ENCODE data around the gene ENOX1. TPM values are rescaled to one million over a fixed set of nuclear protein-coding genes. Genes with fewer than 3 reads are reported as not detected.

Gene ENOX1
- total and polyA plus RNA-seq, 9 of the 15 experiments (the other 6 are each of a cell fraction or from before 2014, with no cell fraction given) = not detected

GRCh38 chr13:43629691-43630480 lies 156.9 kb downstream of the ENOX1 start:
- Histone ChIP-seq H2AFZ (ENCODE audit: low read depth, low read length) (no peak overlapping the region), H3K27ac (ENCODE audit: extremely low read depth, low read depth, low read length) (no peak overlapping the region), H3K4me1 (replicated peaks in 1 of 2; ENCODE audit: control insufficient read depth in 2 of 2, insufficient read depth in 2 of 2, low read length in 2 of 2) (no peaks in the 10 kb centered on the region), H3K9me1 (ENCODE audit: control insufficient read depth, insufficient read depth, low read length) (no peaks in the 10 kb centered on the region), H3K9me3 (replicated peaks; ENCODE audit: control insufficient read depth, insufficient read depth, low read depth, low read length) (no peaks in the 10 kb centered on the region), H4K20me1 (replicated peaks; ENCODE audit: control insufficient read depth, insufficient read depth, low read length) (no peaks in the 10 kb centered on the region), H3K36me3 (ENCODE audit: control insufficient read depth, insufficient read depth, low read length) (no peaks in the 10 kb centered on the region), H3K4me2 (ENCODE audit: insufficient read depth, low read length) (no peak overlapping the region), H3K4me3 (no peak overlapping the region), H3K9ac (ENCODE audit: insufficient read depth in 1 of 2, low read depth in 2 of 2, low read length in 2 of 2) (no peak overlapping the region), H3K27me3 (ENCODE audit: control insufficient read depth in 2 of 2, insufficient read depth in 2 of 2, low read length in 2 of 2) (no peaks in the 10 kb centered on the region), H3K79me2 (ENCODE audit: control insufficient read depth, insufficient read depth, low read length) (no peaks in the 10 kb centered on the region)
- BruUV-seq (replicated peaks) = no TSS peak
- WGBS (ENCODE audit: insufficient coverage, low coverage, missing lambda C conversion rate) = 3% methylated on average over 3 of the region's 3 CpGs
- intact Hi-C loops (cut with micrococcal nuclease) (no loop called here), in situ Hi-C loops (cut with MboI) (no loop called here)
- TF ChIP-seq NR2C1 (IDR thresholded peaks at IDR 0.05) (no peak), NR2C1 (tag; IDR thresholded peaks at IDR 0.05) (no peak), ESRRB (CRISPR knock-in tag; IDR thresholded peaks at IDR 0.05; ENCODE audit: borderline replicate concordance) (no peak), CREBBP (IDR thresholded peaks at IDR 0.05; ENCODE audit: low read depth, low read length) (no peak), MEF2A (IDR thresholded peaks at IDR 0.05; ENCODE audit: control insufficient read depth, low read depth, low read length) (no peak), TEAD4 (IDR thresholded peaks at IDR 0.05; ENCODE audit: low read length) (no peak), TEAD4 (CRISPR knock-in tag; IDR thresholded peaks at IDR 0.05; ENCODE audit: borderline replicate concordance) (no peak)
- TF ChIP-seq, protein P1, sequence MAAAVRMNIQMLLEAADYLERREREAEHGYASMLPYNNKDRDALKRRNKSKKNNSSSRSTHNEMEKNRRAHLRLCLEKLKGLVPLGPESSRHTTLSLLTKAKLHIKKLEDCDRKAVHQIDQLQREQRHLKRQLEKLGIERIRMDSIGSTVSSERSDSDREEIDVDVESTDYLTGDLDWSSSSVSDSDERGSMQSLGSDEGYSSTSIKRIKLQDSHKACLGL (CRISPR knock-in tag; IDR thresholded peaks at IDR 0.05; ENCODE audit: borderline replicate concordance, poor library complexity, severe bottlenecking) = no peak
- TF ChIP-seq, protein P2, sequence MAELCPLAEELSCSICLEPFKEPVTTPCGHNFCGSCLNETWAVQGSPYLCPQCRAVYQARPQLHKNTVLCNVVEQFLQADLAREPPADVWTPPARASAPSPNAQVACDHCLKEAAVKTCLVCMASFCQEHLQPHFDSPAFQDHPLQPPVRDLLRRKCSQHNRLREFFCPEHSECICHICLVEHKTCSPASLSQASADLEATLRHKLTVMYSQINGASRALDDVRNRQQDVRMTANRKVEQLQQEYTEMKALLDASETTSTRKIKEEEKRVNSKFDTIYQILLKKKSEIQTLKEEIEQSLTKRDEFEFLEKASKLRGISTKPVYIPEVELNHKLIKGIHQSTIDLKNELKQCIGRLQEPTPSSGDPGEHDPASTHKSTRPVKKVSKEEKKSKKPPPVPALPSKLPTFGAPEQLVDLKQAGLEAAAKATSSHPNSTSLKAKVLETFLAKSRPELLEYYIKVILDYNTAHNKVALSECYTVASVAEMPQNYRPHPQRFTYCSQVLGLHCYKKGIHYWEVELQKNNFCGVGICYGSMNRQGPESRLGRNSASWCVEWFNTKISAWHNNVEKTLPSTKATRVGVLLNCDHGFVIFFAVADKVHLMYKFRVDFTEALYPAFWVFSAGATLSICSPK (IDR thresholded peaks at IDR 0.05; ENCODE audit: borderline replicate concordance) = no peak
- DNase-seq (ENCODE audit: extremely low read depth in 1 of 4, low spot score in 3 of 4) (no peak), FAIRE-seq (no peak), ATAC-seq (no peak)
- POLR2A ChIA-PET = no interaction called here
- CTCF ChIA-PET (ENCODE audit: low intra/inter-chr PET ratio) = no interaction called here
